Stimulated activated CD8-positive, alpha-beta memory T cell treated with anti-CD3 and anti-CD28 coated beads, Interleukin-7, amount 100 ng/mL, for 1 hour (primary cell): ENCODE results near the gene CYP17A1.
"Not testable (repeated sequence)": the region's sequence is repeated elsewhere in the genome, so short reads cannot be mapped to it uniquely, and the experiment has no call there.

Experiments used
- DNase-seq, 2 donors: peaks; one replicate each; pipeline ENCODE4 v3.0.0-alpha.2; 2020; ENCODE audit warnings: low read depth in 2 of 2

The CYP17A1 gene

GRCh38 chr10:102835007-102835482 lies 2.2 kb downstream of the CYP17A1 start:
- peak; percentile 45 to 60 for DNase-seq

DNA sequence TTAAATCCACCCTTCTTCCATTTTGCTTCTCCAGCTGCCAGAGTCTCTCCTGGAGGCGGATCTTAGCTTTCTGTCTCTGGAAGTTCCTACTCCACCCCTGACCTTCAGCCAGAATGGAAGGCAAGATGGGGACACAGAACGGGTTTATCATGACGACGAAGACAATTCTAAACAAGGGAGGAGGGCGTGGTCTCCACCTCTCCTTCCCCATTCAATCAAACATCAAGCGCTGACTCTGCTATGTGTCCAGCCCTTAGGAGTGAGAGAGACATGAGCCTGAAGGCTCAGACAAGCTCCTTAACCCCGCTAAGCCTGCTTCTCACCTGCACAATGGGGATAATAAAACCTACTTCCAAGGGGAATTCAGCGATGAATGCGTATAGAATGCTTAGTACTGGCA lies 3.1 kb downstream of the CYP17A1 start:
- no peak for DNase-seq

- DNase-seq: no peak
These were observed 4.2 kb downstream of the CYP17A1 start for GRCh38 chr10:102832987-102833386.

DNA sequence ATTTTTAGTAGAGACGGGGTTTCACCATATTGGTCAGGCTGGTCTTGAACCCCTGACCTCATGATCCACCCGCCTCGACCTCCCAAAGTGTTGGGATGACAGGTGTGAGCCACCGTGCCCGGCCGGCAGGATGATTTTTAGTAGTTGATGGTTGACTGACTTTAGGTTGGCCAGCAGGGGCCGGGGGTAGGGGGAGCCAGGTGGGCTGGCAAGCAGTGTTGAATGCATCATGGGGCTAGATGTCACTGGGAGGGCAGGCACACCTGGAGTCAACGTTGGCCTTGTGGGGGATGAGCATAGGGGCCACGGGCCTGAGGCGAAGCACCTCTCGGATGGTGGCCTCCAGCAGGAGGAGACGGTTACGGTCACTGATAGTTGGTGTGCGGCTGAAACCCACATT lies 5.0 kb downstream of the CYP17A1 start:
- DNase-seq: no peak

GRCh38 chr10:102831322-102832071 lies 5.7 kb downstream of the CYP17A1 start:
- no peak for DNase-seq

DNA sequence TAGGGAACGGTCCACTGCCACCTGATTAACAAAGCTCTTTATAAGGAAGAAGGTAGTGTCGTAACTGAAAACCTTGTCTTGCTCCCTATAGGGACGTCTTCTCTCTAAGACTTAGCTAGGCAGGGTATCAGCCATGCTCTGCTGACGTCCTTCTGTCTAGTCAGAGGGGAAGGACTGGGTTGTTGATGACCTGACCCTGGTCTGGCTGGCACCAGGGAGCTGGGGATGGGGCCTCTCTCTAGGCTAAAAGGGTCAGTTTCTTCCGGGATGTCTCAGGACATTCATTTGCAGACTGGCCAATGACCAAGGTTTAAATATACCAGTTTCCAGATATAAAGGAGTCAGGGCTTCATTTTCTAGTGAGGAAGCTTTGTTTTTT lies 9.6 kb downstream of the CYP17A1 start:
- no peak for DNase-seq

GRCh38 chr10:102826148-102826796 lies 10.9 kb downstream of the CYP17A1 start:
- DNase-seq: no peak

DNA sequence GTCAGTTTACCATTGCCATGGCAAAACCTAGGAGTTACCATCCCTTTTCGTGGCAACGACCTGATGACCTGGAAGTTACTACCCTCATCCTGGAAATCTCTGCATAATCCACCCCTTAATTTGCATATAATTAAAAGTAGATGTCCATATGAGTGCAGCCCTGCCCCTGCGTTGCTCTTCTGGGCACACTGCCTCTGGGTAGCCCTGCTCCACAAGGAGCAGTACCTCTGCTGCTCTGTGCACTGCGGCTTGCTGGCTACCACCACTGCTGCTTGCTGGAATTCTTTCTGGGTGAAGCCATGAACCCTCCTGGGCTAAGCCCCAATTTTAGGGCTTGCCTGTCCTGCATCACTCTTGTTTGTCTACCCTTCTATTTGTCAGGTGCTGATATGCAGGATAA lies 12.5 kb downstream of the CYP17A1 start:
- no peak for DNase-seq

DNA sequence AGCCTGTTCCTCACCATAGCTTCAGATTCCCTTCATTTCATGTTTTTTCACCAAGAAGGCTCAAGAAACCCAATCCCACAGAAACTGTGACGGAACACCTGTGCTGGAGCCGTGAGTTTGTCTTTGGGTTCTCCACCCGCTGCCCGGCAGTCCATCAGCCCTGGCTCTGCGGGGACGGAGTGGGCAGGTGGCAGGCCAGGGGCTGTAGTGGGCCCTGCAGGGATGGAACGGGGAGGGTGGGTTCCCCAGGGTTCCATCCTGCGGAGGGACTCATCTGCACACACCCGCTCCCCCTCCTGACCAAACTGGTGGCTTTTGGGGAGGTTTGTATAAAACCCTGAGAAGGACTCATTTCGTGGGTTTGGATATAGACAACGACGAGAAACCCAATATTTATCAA lies 15.0 kb downstream of the CYP17A1 start:
- no peak for DNase-seq

DNA sequence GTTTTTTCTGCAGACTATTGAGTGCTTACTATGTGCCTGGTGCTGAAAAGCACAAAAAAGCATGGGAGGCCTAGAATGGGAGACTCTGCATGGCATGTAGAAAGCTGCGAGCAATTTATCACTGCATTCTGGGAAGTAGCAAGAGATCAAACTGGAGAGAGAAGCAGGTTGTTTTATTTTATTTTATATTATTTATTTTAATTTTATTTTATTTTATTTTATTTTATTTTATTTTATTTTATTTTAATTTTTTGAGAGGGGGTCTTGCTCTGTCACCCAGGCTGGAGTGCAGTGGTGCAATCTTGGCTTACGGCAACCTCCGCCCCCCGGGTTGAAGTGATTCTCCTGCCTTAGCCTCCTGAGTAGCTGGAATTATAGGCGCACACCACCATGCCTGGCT lies 17.2 kb downstream of the CYP17A1 start:
- not testable (repeated sequence) for DNase-seq

DNA sequence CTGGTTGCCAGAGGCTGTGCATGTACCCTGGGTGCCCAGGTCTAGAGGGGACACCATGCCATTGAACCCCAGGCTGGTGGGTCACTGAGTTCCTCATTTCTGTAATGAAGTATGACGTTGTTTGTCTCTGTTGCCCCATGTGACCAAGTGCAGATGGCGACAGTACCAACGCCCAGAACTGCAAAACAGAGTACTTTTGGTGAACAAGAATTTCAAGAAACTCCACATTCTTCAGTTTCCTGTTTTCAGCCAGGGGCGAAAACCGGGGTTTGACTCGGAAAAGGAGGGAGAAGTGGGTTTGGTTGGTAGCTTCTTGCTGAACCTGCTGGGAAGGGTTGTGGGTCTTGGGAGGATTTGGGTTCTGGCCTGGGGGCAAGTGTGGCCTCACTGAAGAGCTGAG lies 18.2 kb downstream of the CYP17A1 start:
- DNase-seq: no peak

DNA sequence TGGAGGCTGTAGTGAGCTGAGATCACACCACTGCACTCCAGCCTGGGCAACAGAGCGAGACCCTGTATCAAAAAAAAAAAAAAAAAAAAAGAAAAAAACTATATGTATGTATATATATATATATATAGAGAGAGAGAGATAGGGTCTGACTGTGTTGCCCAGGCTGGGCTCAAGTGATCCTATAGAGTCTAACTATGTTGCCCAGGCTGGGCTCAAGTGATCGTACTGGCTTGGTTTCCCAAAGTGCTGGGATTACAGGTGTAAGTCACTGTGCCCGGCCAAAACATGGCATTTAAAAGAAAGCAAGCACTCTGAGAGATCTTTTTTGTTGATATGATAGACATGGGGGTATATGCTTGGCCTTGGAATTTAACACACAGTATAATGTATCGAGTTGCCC lies 20.0 kb downstream of the CYP17A1 start:
- no peak for DNase-seq

DNA sequence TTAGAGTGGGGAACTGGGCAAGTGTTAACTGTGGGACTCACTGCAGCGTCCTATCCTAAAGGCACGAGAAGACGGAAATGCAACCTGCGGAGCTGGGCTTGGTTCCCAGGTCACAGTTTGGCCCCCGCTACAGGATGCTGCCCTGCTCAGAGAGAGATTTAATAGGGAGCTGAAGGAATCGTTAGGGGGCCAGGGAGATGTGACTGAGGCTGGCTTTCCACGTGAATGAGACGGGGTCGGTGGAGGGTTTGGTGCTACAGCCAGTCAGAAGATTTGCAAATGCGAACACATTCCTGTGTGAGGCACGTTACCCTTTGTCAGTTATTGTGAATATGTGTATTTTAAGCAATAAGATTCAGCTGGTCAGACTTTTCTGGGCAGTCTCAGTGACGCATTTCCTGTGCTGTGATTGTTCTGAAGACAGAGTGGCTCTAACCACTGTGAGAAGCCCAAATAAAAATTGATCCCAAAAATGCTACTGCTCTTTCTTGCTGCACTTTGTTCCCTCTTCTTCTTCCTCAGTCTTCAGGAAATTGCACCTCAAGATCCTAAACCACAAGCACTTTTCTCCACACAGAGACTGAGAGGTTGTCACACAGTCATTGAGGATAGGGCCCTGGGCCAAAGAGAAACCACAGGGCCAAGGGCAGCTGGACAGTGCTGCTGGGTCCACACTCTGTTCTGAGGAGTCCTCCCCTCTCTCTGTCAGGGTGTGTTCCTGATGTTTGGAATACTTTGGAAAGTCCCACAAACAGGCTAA lies 21.2 kb downstream of the CYP17A1 start:
- DNase-seq: no peak

DNA sequence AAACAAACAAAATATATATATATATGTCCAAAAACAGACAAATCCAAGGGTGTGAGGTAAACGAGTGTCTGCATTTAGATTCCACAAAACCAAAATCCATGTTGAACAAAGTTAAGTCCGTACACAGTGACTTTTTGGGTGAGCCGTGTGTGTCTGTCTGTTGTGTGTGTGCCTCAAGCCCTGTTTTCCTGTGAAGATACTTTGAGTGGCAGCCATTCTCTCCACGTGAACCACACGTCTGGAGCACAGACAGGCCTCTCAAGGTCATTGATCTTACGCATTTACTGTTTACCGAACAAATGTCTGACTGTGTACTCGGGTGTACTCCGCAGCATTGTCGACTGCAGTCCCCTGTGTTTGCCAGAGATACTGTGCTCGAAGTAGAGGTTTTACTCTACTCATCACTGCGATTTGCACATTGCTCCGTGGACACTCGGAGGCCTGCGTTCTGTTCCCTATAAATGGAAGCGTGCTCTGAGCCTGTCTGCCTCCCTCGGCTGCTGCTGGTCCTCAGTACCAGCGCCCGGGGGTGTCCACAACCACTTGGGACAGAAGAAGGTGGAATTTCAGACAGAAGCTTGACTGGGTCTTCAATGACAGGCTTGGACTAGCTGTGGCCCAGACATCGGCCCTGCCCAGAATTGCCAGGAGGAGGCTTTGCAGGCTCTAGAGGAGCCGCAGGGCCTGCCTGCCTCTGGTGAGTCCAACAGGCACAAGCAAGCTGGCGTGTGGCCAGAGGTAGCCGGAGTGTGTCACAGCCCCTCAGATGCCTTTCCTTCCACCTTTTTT lies 22.1 kb downstream of the CYP17A1 start:
- DNase-seq: no peak

DNA sequence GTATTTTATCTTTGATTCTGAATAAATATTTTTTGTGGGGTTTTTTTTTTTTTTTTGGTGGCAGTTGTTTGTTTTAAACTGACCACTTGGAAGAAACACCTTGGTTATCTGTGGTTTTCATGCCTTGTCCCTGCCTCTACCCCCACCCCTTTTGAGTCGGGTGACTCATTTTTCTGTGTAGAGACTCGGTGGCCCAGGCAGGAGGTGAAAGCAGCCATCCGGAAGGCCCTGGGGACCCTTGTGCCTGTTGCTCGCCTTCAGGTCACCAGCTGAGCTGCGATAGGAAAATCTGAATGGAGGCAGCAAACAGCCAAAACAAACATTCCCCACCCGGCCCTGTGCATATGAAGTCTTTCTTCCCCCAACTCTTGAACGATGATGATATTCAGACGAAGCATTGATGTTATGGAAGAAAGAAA lies 22.8 kb downstream of the CYP17A1 start:
- DNase-seq: no peak

DNA sequence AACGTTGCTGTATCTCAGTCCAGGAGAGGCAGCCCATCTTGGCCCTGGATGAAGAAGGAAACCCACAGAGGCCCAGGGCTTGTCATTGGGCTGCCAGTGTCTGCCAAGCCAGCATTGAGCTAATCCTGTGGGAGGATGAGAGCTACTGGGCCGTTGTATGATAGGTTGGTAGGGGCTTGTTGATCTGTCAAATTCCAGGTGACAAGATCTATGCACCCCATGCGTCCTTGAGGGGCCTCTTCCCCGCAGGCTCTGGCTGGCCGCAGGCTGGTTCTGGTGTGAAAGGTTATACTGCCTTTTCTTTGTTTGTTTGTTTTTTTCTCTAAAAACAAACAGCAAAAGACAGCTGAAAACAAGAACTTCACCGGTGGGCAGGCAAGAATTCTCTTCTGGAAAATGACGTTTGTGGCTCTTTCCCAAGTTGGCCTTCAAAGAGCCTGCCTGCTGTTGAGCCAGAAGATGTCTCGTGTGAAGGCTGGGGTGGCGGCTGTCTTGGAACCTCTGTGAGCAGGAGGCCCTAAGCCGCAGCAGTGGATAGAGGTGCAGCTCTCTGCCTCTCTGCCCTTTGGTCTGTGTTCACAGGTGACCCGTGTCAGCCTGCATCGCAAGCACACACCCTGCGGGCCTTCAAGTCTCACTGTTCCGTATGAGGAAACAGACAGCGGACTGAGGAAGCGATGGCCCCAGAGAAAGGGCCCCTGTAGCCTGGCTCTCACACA lies 23.3 kb downstream of the CYP17A1 start:
- no peak for DNase-seq

DNA sequence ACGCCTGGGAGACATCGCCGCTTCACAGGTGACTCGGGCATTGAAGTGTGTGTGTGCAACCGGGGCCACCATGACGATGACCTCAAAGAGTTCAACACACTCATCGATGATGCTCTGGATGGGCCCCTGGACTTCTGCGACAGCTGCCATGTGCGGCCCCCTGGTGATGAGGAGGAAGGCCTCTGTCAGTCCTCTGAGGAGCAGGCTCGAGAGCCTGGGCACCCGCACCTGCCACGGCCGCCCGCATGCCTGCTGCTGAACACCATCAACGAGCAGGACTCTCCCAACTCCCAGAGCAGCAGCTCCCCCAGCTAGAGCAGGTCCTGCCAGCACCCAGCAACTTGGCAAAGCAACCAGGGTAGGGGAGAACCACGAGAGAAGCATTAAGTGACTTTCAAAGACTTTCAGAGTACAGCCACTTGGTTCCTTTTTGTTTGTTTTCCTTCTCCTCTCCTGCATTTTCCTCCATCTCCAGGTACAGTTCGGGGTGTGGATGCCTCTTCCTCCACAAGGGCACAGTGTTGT lies 24.1 kb downstream of the CYP17A1 start:
- no peak for DNase-seq

GRCh38 chr10:102812231-102812876 lies 24.9 kb downstream of the CYP17A1 start:
- DNase-seq: no peak

DNA sequence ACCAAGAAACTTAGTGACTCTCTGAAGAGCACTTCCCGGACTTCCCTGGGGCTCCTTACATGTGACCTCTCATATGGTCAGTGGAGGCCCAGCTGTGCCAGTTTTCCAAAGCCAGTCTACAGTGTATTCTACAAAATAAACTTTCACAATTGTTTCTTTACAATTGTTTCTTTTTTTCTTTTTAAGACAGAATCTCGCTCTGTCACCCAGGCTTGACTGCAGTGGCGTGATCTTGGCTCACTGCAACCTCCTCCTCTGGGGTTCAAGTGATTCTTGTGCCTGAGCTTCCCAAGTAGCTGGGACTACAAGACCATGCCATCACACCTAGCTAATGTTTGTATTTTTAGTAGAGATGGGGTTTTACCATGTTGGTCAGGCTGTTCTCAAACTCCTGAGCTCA lies 25.9 kb downstream of the CYP17A1 start:
- DNase-seq: no peak

GRCh38 chr10:102808380-102808779 lies 28.8 kb downstream of the CYP17A1 start:
- DNase-seq: no peak
